Mucosa of rectum (tissue), 2 donors: ENCODE measurements around the gene COMMD7.
"Not testable (repeated sequence)": the region's sequence is repeated elsewhere in the genome, so short reads cannot be mapped to it uniquely, and the experiment has no call there.

Experiments used
- H3K27ac ChIP-seq, 2 donors: one replicate each; pipeline ENCODE4 v1.7.0; 2013; ENCODE audit warnings: inconsistent platforms in 2 of 2, low read depth in 2 of 2, low read length in 2 of 2
- H3K27me3 ChIP-seq, 2 donors: one replicate each; pipeline ENCODE4 v1.7.0; 2013; ENCODE audit warnings: low read length in 2 of 2; ENCODE audit not compliant: control insufficient read depth in 2 of 2, insufficient read depth in 2 of 2
- H3K36me3 ChIP-seq, 2 donors: one replicate each; pipeline ENCODE4 v1.7.0; 2013; ENCODE audit warnings: low read length in 2 of 2; ENCODE audit not compliant: control insufficient read depth in 2 of 2, insufficient read depth in 2 of 2
- H3K4me1 ChIP-seq, 2 donors: one replicate each; pipeline ENCODE4 v1.7.0; 2013; ENCODE audit warnings: low read length in 2 of 2, mild to moderate bottlenecking in 1 of 2; ENCODE audit not compliant: control insufficient read depth in 2 of 2, insufficient read depth in 2 of 2
- H3K4me3 ChIP-seq, 2 donors: one replicate each; pipeline ENCODE4 v1.7.0; 2013; ENCODE audit warnings: low read length in 2 of 2
- H3K9ac ChIP-seq, 2 donors: one replicate each; pipeline ENCODE4 v1.7.0; 2013; ENCODE audit warnings: low read length in 2 of 2, low read depth in 1 of 2, mild to moderate bottlenecking in 1 of 2
- H3K9me3 ChIP-seq, 2 donors: one replicate each; pipeline ENCODE4 v1.7.0; 2013; ENCODE audit warnings: low read length in 2 of 2; ENCODE audit not compliant: control insufficient read depth in 2 of 2
- donor health status: healthy.
- donor health status: Normal muscosa, but diverticular disease.

COMMD7 gene

DNA sequence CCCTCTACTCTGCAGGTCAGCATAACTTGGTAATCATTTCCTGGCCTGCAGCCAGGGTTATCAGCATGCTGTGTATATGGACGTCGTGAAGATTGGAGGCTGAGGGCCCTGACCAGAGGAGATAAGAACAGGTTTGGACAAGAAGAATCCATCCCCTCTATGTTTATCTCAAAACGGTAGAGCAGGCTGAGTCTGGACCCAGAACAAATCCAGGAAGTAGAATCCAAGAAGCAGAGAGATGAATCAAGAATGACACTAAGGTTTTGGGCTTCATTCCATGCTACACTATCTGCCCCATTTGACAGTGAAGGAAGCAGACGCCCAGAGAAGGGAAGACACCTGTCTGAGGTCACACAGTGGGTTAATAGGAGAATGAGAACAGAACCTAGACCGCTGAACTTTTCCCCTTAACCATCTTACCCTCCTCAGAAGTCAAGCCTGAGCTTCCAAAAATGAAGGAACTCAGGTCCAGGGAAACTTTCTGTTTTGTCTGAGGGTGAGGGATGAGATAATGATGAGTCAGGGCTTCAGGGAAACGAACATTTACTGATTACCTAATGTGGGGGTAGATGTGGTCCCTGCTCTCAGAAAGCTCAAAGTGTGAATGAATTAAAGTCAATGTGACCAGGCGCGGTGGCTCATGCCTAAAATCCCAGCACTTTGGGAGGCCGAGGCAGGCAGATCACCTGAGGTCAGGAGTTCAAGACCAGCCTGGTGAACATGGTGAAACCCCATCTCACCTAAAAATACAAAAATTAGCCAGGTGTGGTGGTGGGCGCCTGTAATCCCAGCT lies 9.4 kb upstream of the COMMD7 start:
- no peaks in the 10 kb centered on the region for H3K4me1 ChIP-seq
- no peaks in the 10 kb centered on the region for H3K27me3 ChIP-seq
- H3K4me3 ChIP-seq, result no peak overlapping the region
- no peaks in the 10 kb centered on the region for H3K36me3 ChIP-seq
- no peak overlapping the region for H3K9ac ChIP-seq
- no peak overlapping the region for H3K27ac ChIP-seq
- no peaks in the 10 kb centered on the region for H3K9me3 ChIP-seq

GRCh38 chr20:32751702-32752457 lies 8.6 kb upstream of the COMMD7 start:
- H3K9ac ChIP-seq, result no peak overlapping the region
- H3K27ac ChIP-seq, result no peak overlapping the region
- no peak overlapping the region for H3K4me3 ChIP-seq
- no peaks in the 10 kb centered on the region for H3K4me1 ChIP-seq
- no peaks in the 10 kb centered on the region for H3K9me3 ChIP-seq
- no peaks in the 10 kb centered on the region for H3K36me3 ChIP-seq
- H3K27me3 ChIP-seq, result no peaks in the 10 kb centered on the region

GRCh38 chr20:32751293-32751692 lies 8.0 kb upstream of the COMMD7 start:
- H3K36me3 ChIP-seq, result no peaks in the 10 kb centered on the region
- H3K9me3 ChIP-seq, result no peaks in the 10 kb centered on the region
- H3K4me1 ChIP-seq, result no peaks in the 10 kb centered on the region
- no peak overlapping the region for H3K27ac ChIP-seq
- no peak overlapping the region for H3K9ac ChIP-seq
- no peak overlapping the region for H3K4me3 ChIP-seq
- H3K27me3 ChIP-seq, result no peaks in the 10 kb centered on the region

DNA sequence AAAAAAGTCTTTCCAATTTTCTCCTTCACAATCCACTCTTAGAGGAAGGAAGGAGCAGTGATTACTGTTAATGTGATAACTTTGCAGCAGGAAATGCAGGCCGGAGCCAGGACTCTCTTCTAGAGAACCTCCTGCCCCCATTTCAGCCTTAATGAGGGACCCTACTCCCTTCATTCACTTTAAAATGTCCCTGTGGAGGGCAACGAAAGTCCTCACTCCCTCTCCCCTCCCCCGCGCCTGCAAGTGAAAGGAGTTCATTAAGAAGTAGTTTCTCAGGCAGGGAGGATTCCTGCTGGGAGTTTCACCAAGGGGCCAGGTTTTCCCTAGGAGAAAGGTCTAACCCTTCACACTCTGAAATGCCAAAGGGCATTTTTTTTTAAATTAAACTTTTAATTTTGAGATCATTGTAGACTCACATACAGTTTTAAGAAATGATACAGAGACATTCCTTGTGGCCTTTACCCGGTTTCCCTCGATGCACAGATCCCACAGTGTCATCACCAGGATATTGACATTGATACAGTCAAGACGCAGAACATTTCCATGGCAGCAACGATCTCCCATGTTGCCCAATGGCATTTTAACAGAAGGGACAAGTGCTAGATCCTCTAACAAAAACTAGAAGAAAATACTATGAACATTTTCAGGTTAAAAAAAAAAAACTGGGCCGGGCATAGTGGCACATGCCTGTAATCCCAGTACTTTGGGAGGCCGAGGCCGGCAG lies 6.8 kb upstream of the COMMD7 start:
- Histone ChIP-seq H3K9ac (no peak overlapping the region), H3K36me3 (no peaks in the 10 kb centered on the region), H3K27ac (no peak overlapping the region), H3K9me3 (no peaks in the 10 kb centered on the region), H3K4me3 (no peak overlapping the region), H3K4me1 (no peaks in the 10 kb centered on the region), H3K27me3 (no peaks in the 10 kb centered on the region)

DNA sequence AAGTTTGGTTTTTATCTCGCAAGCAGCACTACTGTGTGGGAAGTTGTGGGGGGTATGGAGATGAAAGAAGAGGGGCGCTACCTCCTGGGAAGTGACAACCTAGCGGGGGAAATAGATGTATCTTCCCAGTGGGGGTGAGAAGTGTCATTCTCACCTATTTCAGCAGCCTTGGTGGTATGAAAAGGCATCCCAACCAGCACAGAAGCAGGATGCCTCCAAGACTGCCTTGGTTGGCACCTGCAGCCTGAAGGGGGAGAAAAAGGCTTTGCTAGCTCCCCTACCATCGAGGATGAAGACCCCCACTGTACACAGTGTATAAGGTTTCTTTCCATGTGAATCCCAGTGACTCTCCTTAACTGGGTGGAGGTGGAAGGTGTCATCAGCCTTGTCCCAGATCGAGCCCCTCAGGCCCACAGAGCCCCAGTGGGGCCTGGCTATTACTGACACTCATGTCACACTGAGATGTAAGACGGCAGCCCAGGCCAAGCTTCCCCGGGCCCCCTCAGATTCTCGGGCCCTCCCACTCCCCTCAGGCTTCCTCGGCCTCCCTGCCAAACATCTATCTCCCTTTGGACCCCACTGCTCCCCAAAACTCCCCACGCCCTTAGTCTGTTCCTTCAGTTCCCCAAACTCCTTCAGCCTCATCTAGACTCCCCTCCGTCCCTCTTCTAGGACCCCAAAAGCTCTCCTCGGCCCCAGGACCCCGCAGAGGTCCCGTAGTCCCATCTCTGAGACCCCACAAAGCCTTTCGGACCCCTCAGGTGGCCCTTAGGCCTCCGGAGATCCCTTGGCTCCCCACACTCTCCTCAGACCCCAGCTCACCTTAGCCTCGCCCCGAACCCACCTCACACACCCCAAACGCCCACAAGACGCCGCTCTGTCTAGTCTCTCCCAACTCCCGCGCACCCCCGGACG lies 688 bp downstream of the COMMD7 start:
- Histone ChIP-seq H3K27ac (peak overlapping the region; percentile 55 to 61), H3K27me3 (no peaks in the 10 kb centered on the region), H3K36me3 (no peaks in the 10 kb centered on the region), H3K9me3 (no peaks in the 10 kb centered on the region), H3K4me1 (peaks cover 10 to 13% of the 10 kb centered on the region in 2 donors), H3K9ac (peak overlapping the region; percentile 84 to 85), H3K4me3 (peak overlapping the region; percentile 75 to 85)

- H3K4me1 ChIP-seq, result peaks cover 10 to 13% of the 10 kb centered on the region in 2 donors
- no peaks in the 10 kb centered on the region for H3K36me3 ChIP-seq
- H3K9me3 ChIP-seq, result no peaks in the 10 kb centered on the region
- no peak overlapping the region for H3K4me3 ChIP-seq
- H3K27ac ChIP-seq, result no peak overlapping the region
- H3K27me3 ChIP-seq, result no peaks in the 10 kb centered on the region
- no peak overlapping the region for H3K9ac ChIP-seq
These were observed 2.1 kb downstream of the COMMD7 start for GRCh38 chr20:32741151-32741550.

GRCh38 chr20:32737371-32738223 lies 5.7 kb downstream of the COMMD7 start:
- H3K4me1 ChIP-seq, result peaks cover 4% of the 10 kb centered on the region in 2 donors
- H3K27me3 ChIP-seq, result no peaks in the 10 kb centered on the region
- H3K9ac ChIP-seq, result no peak overlapping the region
- H3K4me3 ChIP-seq, result no peak overlapping the region
- H3K9me3 ChIP-seq, result no peaks in the 10 kb centered on the region
- H3K36me3 ChIP-seq, result no peaks in the 10 kb centered on the region
- no peak overlapping the region for H3K27ac ChIP-seq

GRCh38 chr20:32731882-32732266 lies 11.4 kb downstream of the COMMD7 start:
- Histone ChIP-seq H3K4me1 (peaks cover 0 to 3% of the 10 kb centered on the region in 2 donors), H3K27ac (no peak overlapping the region)

DNA sequence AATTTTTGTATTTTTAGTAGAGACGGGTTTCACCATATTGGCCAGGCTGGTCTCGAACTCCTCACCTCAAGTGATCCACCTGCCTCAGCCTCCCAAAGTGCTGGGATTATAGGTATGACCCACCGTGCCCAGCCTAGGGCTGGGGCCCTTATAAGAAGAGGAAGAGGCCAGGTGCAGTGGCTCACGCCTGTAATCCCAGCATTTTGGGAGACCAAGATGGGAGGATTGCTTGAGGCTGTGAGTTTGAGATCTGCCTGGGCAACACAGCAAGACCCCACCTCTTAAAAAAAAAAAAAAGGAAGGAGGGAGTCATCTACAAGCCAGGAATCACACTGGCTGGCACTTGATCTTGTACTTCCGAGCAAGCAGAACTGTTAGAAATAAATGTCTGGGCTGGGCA lies 13.9 kb downstream of the COMMD7 start:
- H3K27ac ChIP-seq, H3K9me3 ChIP-seq, H3K4me3 ChIP-seq, H3K27me3 ChIP-seq, H3K4me1 ChIP-seq, H3K9ac ChIP-seq: not testable (repeated sequence)
- H3K36me3 ChIP-seq, result peaks cover 6 to 13% of the 10 kb centered on the region in 2 donors

More at GRCh38 chr20:32731882-32732266, 11.4 kb downstream of the COMMD7 start:
- Histone ChIP-seq H3K4me3 (no peak overlapping the region), H3K9ac (no peak overlapping the region), H3K27me3 (no peaks in the 10 kb centered on the region), H3K36me3 (peaks cover 6 to 10% of the 10 kb centered on the region in 2 donors), H3K9me3 (no peaks in the 10 kb centered on the region)
